Loucy (cell line): ENCODE results near the gene MAP3K21.

Experiments used
- EZH2phosphoT487 ChIP-seq: fragments of 200-600 bp; IDR thresholded peaks from 2 replicates; pipeline ENCODE4 v1.6.1; 2018; ENCODE audit warnings: antibody characterized with exemption, mild to moderate bottlenecking, moderate library complexity, borderline replicate concordance
- TF ChIP-seq, protein P1 (sequence below): fragments of 200-600 bp; sonication (generic); conservative IDR thresholded peaks from 2 replicates; pipeline ENCODE4 v1.5.1; 2014; ENCODE audit warnings: mild to moderate bottlenecking, antibody characterized with exemption, low read length

- TF ChIP-seq, protein P1, sequence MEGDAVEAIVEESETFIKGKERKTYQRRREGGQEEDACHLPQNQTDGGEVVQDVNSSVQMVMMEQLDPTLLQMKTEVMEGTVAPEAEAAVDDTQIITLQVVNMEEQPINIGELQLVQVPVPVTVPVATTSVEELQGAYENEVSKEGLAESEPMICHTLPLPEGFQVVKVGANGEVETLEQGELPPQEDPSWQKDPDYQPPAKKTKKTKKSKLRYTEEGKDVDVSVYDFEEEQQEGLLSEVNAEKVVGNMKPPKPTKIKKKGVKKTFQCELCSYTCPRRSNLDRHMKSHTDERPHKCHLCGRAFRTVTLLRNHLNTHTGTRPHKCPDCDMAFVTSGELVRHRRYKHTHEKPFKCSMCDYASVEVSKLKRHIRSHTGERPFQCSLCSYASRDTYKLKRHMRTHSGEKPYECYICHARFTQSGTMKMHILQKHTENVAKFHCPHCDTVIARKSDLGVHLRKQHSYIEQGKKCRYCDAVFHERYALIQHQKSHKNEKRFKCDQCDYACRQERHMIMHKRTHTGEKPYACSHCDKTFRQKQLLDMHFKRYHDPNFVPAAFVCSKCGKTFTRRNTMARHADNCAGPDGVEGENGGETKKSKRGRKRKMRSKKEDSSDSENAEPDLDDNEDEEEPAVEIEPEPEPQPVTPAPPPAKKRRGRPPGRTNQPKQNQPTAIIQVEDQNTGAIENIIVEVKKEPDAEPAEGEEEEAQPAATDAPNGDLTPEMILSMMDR, result no peak
- no peak for TF ChIP-seq EZH2phosphoT487
These were observed 7.5 kb upstream of the MAP3K21 start for GRCh38 chr1:233320023-233320422.
